ENCODE measurements around the gene DNAH17. TPM values are rescaled to one million over a fixed set of nuclear protein-coding genes. Genes with fewer than 3 reads are reported as not detected.

Gene DNAH17
- total RNA-seq, 1 experiment from 2014 or later = 0.69 TPM

GRCh38 chr17:78558989-78559388 lies 18.2 kb downstream of the DNAH17 start:
- DNase-seq (ENCODE audit: low read depth, low spot score) = no peak
- H3K27ac ChIP-seq (ENCODE audit: low read depth, low read length) = no peak overlapping the region
- H4K20me1 ChIP-seq (ENCODE audit: insufficient read depth) = no peaks in the 10 kb centered on the region
- no peaks in the 10 kb centered on the region for H3K9me3 ChIP-seq (ENCODE audit: control insufficient read depth in 1 of 2, insufficient read depth in 1 of 2, low read depth in 1 of 2, low read length in 2 of 2)
- H3K27me3 ChIP-seq (ENCODE audit: insufficient read depth, low read length) = peaks cover 7% of the 10 kb centered on the region; the same call in 1 of the 2 replicates
- intact Hi-C loops (cut with micrococcal nuclease) = no loop called here
- no peak for ATAC-seq
- H3K4me1 ChIP-seq (ENCODE audit: control insufficient read depth in 1 of 2, insufficient read depth in 2 of 2, low read length in 2 of 2) = peaks cover 3 to 14% of the 10 kb centered on the region in 2 experiments; a peak in 3 of 4 replicates
- no TSS peak for BruUV-seq (replicated peaks)
- TF ChIP-seq CBX3 (IDR thresholded peaks at IDR 0.05; ENCODE audit: low read depth) (no peak), RAD21 (IDR thresholded peaks at IDR 0.05; ENCODE audit: low read depth) (no peak), TCF7L2 (IDR thresholded peaks at IDR 0.05; ENCODE audit: borderline replicate concordance, extremely low read depth, insufficient read depth, insufficient read length) (no peak), EGR1 (IDR thresholded peaks at IDR 0.05; ENCODE audit: low read depth) (no peak), ZBTB33 (IDR thresholded peaks at IDR 0.05; ENCODE audit: extremely low read depth, insufficient replicate concordance, low read length) (no peak), EZH2 (IDR thresholded peaks at IDR 0.05) (no peak), ZFX (IDR thresholded peaks at IDR 0.05) (no peak), FOSL1 (IDR thresholded peaks at IDR 0.05; ENCODE audit: low read depth) (no peak), POLR2A (IDR thresholded peaks at IDR 0.05; ENCODE audit: borderline replicate concordance, extremely low read depth, insufficient read depth, insufficient read length) (no peak), MAX (IDR thresholded peaks at IDR 0.05) (no peak), SP1 (IDR thresholded peaks at IDR 0.05; ENCODE audit: low read depth) (no peak), SIN3A (IDR thresholded peaks at IDR 0.05; ENCODE audit: low read depth) (no peak), CEBPB (IDR thresholded peaks at IDR 0.05; ENCODE audit: low read depth) (no peak)
- TF ChIP-seq, protein P1, sequence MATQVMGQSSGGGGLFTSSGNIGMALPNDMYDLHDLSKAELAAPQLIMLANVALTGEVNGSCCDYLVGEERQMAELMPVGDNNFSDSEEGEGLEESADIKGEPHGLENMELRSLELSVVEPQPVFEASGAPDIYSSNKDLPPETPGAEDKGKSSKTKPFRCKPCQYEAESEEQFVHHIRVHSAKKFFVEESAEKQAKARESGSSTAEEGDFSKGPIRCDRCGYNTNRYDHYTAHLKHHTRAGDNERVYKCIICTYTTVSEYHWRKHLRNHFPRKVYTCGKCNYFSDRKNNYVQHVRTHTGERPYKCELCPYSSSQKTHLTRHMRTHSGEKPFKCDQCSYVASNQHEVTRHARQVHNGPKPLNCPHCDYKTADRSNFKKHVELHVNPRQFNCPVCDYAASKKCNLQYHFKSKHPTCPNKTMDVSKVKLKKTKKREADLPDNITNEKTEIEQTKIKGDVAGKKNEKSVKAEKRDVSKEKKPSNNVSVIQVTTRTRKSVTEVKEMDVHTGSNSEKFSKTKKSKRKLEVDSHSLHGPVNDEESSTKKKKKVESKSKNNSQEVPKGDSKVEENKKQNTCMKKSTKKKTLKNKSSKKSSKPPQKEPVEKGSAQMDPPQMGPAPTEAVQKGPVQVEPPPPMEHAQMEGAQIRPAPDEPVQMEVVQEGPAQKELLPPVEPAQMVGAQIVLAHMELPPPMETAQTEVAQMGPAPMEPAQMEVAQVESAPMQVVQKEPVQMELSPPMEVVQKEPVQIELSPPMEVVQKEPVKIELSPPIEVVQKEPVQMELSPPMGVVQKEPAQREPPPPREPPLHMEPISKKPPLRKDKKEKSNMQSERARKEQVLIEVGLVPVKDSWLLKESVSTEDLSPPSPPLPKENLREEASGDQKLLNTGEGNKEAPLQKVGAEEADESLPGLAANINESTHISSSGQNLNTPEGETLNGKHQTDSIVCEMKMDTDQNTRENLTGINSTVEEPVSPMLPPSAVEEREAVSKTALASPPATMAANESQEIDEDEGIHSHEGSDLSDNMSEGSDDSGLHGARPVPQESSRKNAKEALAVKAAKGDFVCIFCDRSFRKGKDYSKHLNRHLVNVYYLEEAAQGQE (IDR thresholded peaks at IDR 0.05; ENCODE audit: low read depth) = no peak
- RAD21 ChIA-PET (ENCODE audit: low non-redundant PET in 1 of 2, low total read pairs in 2 of 2, uncharacterized antibody in 2 of 2, unreplicated experiment in 2 of 2) = interaction anchor here in 1 of 2 experiments (1.7 kb wide), 1 partner anchor 62 kb away, joined by 7 read pairs; no protein-coding TSS in a partner anchor
- H3K4me2 ChIP-seq (ENCODE audit: low read length) = no peak overlapping the region
- POLR2A ChIA-PET = no interaction called here
- no peak overlapping the region for H3K9ac ChIP-seq (ENCODE audit: low read length)
- H3K9me2 ChIP-seq (ENCODE audit: insufficient read depth) = no peaks in the 10 kb centered on the region
- H3K4me3 ChIP-seq (replicated peaks in 1 of 2; ENCODE audit: low read depth in 1 of 2, low read length in 2 of 2) = no peak overlapping the region
- no peak overlapping the region for H2AFZ ChIP-seq (ENCODE audit: low read depth, low read length, poor library complexity, severe bottlenecking)
- H3K36me3 ChIP-seq (ENCODE audit: control insufficient read depth in 1 of 2, insufficient read depth in 2 of 2, low read length in 2 of 2) = no peaks in the 10 kb centered on the region
- no peaks in the 10 kb centered on the region for H3K79me2 ChIP-seq (ENCODE audit: insufficient read depth, low read length)
- CTCF ChIA-PET = interaction anchor here (1.0 to 3.2 kb wide), 4 partner anchors 14 to 62 kb away, joined by 3 to 20 read pairs (median 6); no protein-coding TSS in a partner anchor

Data from HCT116 (cell line).